DND-41 (cell line): ENCODE results near the gene NETO1.

ENCODE experiments used
- ATAC-seq: fragments of 200-7000 bp; cut with Tn5 transposase; 3 replicates; pipeline ENCODE4 v1.9.1; 2021; ENCODE audit warnings: low read depth; ENCODE audit not compliant: insufficient read depth
- DNase-seq: peaks from one replicate; pipeline ENCODE4 v3.0.0-alpha.2; 2020
- H2AFZ ChIP-seq: 2 replicates; pipeline ENCODE4 v1.6.0; 2012; ENCODE audit warnings: low read depth, low read length
- H3K27ac ChIP-seq: 2 replicates; pipeline ENCODE4 v1.5.1; 2012; ENCODE audit warnings: low read length, inconsistent platforms
- H3K27me3 ChIP-seq: fragments of 200-600 bp; sonication (generic); 2 replicates; pipeline ENCODE4 v1.6.0; 2012; ENCODE audit warnings: low read length, mild to moderate bottlenecking, inconsistent platforms; ENCODE audit not compliant: insufficient read depth, poor library complexity
- H3K36me3 ChIP-seq: 2 replicates; pipeline ENCODE4 v1.5.1; 2012; ENCODE audit warnings: low read length, inconsistent platforms; ENCODE audit not compliant: insufficient read depth
- H3K4me1 ChIP-seq: 2 replicates; pipeline ENCODE4 v1.5.1; 2012; ENCODE audit warnings: mild to moderate bottlenecking, low read length; ENCODE audit not compliant: insufficient read depth
- H3K4me2 ChIP-seq: 2 replicates; pipeline ENCODE4 v1.6.0; 2012; ENCODE audit warnings: mild to moderate bottlenecking, moderate library complexity, low read length, inconsistent platforms; ENCODE audit not compliant: insufficient read depth
- H3K4me3 ChIP-seq, 2 experiments: fragments of 200-600 bp in 1 of 2; shearing (Covaris generic) in 1 of 2; 2 replicates each; pipeline ENCODE4 v1.5.1; 2012 to 2016; ENCODE audit warnings: inconsistent platforms in 2 of 2, low read length in 2 of 2, mild to moderate bottlenecking in 2 of 2, low read depth in 1 of 2, moderate library complexity in 1 of 2
- H3K79me2 ChIP-seq: 2 replicates; pipeline ENCODE4 v1.6.0; 2012; ENCODE audit warnings: low read length, inconsistent platforms; ENCODE audit not compliant: insufficient read depth
- H3K9ac ChIP-seq: 2 replicates; pipeline ENCODE4 v1.6.0; 2012; ENCODE audit warnings: low read depth, mild to moderate bottlenecking, inconsistent platforms, low read length, moderate library complexity
- H3K9me3 ChIP-seq: 2 replicates; pipeline ENCODE4 v1.5.1; 2012; ENCODE audit warnings: low read length, moderate library complexity, mild to moderate bottlenecking, inconsistent platforms; ENCODE audit not compliant: insufficient read depth, severe bottlenecking
- H4K20me1 ChIP-seq: 2 replicates; pipeline ENCODE4 v1.6.0; 2012; ENCODE audit warnings: low read length; ENCODE audit not compliant: insufficient read depth
- CTCF ChIP-seq: IDR thresholded peaks from 2 replicates; pipeline ENCODE4 v1.5.1; 2012; ENCODE audit warnings: borderline replicate concordance, low read length, moderate library complexity, mild to moderate bottlenecking; ENCODE audit not compliant: poor library complexity, severe bottlenecking; ENCODE audit errors: extremely low read depth
- EZH2 ChIP-seq: IDR thresholded peaks from 3 replicates; pipeline ENCODE4 v1.6.1; 2012; ENCODE audit warnings: borderline replicate concordance, low read depth, mild to moderate bottlenecking, moderate library complexity, low read length, inconsistent platforms; ENCODE audit not compliant: severe bottlenecking

Gene NETO1

GRCh38 chr18:72697706-72698105 is 170.1 kb downstream of the NETO1 start:
- DNase-seq (no peak), ATAC-seq (no peak)
- no peaks in the 10 kb centered on the region for H3K4me1 ChIP-seq
- no peak overlapping the region for H3K4me3 ChIP-seq
- no peaks in the 10 kb centered on the region for H3K36me3 ChIP-seq
- no peak overlapping the region for H3K27ac ChIP-seq
- H3K4me2 ChIP-seq: no peak overlapping the region
- no peaks in the 10 kb centered on the region for H4K20me1 ChIP-seq
- H3K9ac ChIP-seq: no peak overlapping the region
- peak overlapping the region; percentile 80 for H2AFZ ChIP-seq
- TF ChIP-seq CTCF: no peak
- TF ChIP-seq EZH2: no peak
- peaks cover 3% of the 10 kb centered on the region for H3K27me3 ChIP-seq
- H3K79me2 ChIP-seq: no peaks in the 10 kb centered on the region
- no peaks in the 10 kb centered on the region for H3K9me3 ChIP-seq

GRCh38 chr18:72692595-72692994 is 175.2 kb downstream of the NETO1 start:
- TF ChIP-seq EZH2 (no peak), CTCF (no peak)
- Histone ChIP-seq H3K27me3 (no peaks in the 10 kb centered on the region), H4K20me1 (no peaks in the 10 kb centered on the region), H2AFZ (no peak overlapping the region), H3K4me1 (no peaks in the 10 kb centered on the region), H3K4me2 (no peak overlapping the region), H3K36me3 (no peaks in the 10 kb centered on the region), H3K9me3 (no peaks in the 10 kb centered on the region), H3K27ac (no peak overlapping the region), H3K4me3 (no peak overlapping the region), H3K9ac (no peak overlapping the region), H3K79me2 (no peaks in the 10 kb centered on the region)
- DNase-seq (no peak), ATAC-seq (no peak)
